ENCODE measurements around the gene SH3PXD2A. TPM values are rescaled to one million over a fixed set of nuclear protein-coding genes. Genes with fewer than 3 reads are reported as not detected.

SH3PXD2A gene
- total RNA-seq, 2 donors from 2014 or later: 14.6 to 18.2 TPM

- no peaks in the 10 kb centered on the region for H3K9me3 ChIP-seq
- no peaks in the 10 kb centered on the region for H3K27me3 ChIP-seq
- peak; percentile 91 for DNase-seq (ENCODE audit: low spot score)
- no peak for TF ChIP-seq CTCF (IDR thresholded peaks at IDR 0.05)
- peak overlapping the region; percentile 74 to 76 for H3K27ac ChIP-seq
- H3K4me1 ChIP-seq: peaks cover 0 to 34% of the 10 kb centered on the region in 2 donors
- no peak overlapping the region for H3K4me3 ChIP-seq
- H3K36me3 ChIP-seq: no peaks in the 10 kb centered on the region
Measured at GRCh38 chr10:103676851-103677417, 178.4 kb downstream of the SH3PXD2A start.

GRCh38 chr10:103676058-103676785 lies 179.2 kb downstream of the SH3PXD2A start:
- no peaks in the 10 kb centered on the region for H3K36me3 ChIP-seq
- H3K4me1 ChIP-seq: peaks cover 0 to 34% of the 10 kb centered on the region in 2 donors
- peak; percentile 89 for DNase-seq (ENCODE audit: low spot score)
- no peak for TF ChIP-seq CTCF (IDR thresholded peaks at IDR 0.05)
- H3K9me3 ChIP-seq: no peaks in the 10 kb centered on the region
- no peaks in the 10 kb centered on the region for H3K27me3 ChIP-seq
- H3K27ac ChIP-seq: peak overlapping the region; percentile 74 to 76
- no peak overlapping the region for H3K4me3 ChIP-seq

- H3K4me1 ChIP-seq: peaks cover 0 to 47% of the 10 kb centered on the region in 2 donors
- no peak for TF ChIP-seq CTCF (IDR thresholded peaks at IDR 0.05)
- H3K36me3 ChIP-seq: no peaks in the 10 kb centered on the region
- DNase-seq (ENCODE audit: low spot score): no peak
- H3K27me3 ChIP-seq: no peaks in the 10 kb centered on the region
- H3K4me3 ChIP-seq: no peak overlapping the region
- no peaks in the 10 kb centered on the region for H3K9me3 ChIP-seq
- H3K27ac ChIP-seq: no peak overlapping the region
Measured at GRCh38 chr10:103673606-103674005, 181.8 kb downstream of the SH3PXD2A start.

- Histone ChIP-seq H3K36me3 (no peaks in the 10 kb centered on the region), H3K4me1 (peaks cover 0 to 47% of the 10 kb centered on the region in 2 donors), H3K9me3 (no peaks in the 10 kb centered on the region), H3K4me3 (no peak overlapping the region), H3K27me3 (no peaks in the 10 kb centered on the region), H3K27ac (peak overlapping the region in 1 of 2 donors; percentile 2)
- DNase-seq (ENCODE audit: low spot score): no peak
- no peak for TF ChIP-seq CTCF (IDR thresholded peaks at IDR 0.05)
Measured at GRCh38 chr10:103672345-103672744, 183.0 kb downstream of the SH3PXD2A start.

- no peak for TF ChIP-seq CTCF (IDR thresholded peaks at IDR 0.05)
- Histone ChIP-seq H3K27me3 (no peaks in the 10 kb centered on the region), H3K9me3 (no peaks in the 10 kb centered on the region), H3K36me3 (no peaks in the 10 kb centered on the region), H3K4me3 (no peak overlapping the region), H3K4me1 (peaks cover 0 to 48% of the 10 kb centered on the region in 2 donors), H3K27ac (no peak overlapping the region)
- DNase-seq (ENCODE audit: low spot score): no peak
Measured at GRCh38 chr10:103671126-103671895, 184.1 kb downstream of the SH3PXD2A start.

Measured in right atrium auricular region (tissue), 2 donors.